H1 (cell line): ENCODE measurements around the gene UVRAG. TPM values are rescaled to one million over a fixed set of nuclear protein-coding genes. Genes with fewer than 3 reads are reported as not detected.

Experiments
- CTCF ChIA-PET: fragments of 300-600 bp; sonication (Branson Sonifier 250); formaldehyde crosslinking; loops from one replicate; lab custom pipeline; 2021; ENCODE audit not compliant: partially characterized antibody; lab: Charles Lee
- POLR2A ChIA-PET: fragments of 300-600 bp; sonication (Branson Sonifier 250); formaldehyde crosslinking; loops from one replicate; lab custom pipeline; 2021; ENCODE audit warnings: inconsistent platforms; ENCODE audit not compliant: partially characterized antibody; lab: Charles Lee
- DNase-seq, 2 experiments: peaks; one replicate each; pipeline versions ENCODE4 v3.0.0 to v3.0.0-alpha.2; 2010 to 2022; ENCODE audit warnings: low spot score in 2 of 2, low read depth in 1 of 2, mixed read lengths in 1 of 2
- FAIRE-seq: peaks from 2 replicates; lab custom pipeline; 2011; peaks lifted over from hg19 to GRCh38; lab: Jason Lieb, UNC
- H2AFZ ChIP-seq: 2 replicates; pipeline ENCODE4 v1.8.1; 2012; ENCODE audit warnings: low read length, inconsistent platforms
- H2AK5ac ChIP-seq: 2 replicates; pipeline ENCODE4 v1.6.1; 2013; ENCODE audit warnings: low read depth, low read length
- H2BK120ac ChIP-seq: replicated peaks from 2 replicates; pipeline ENCODE3; 2013; ENCODE audit warnings: low read depth, low read length, inconsistent platforms
- H2BK12ac ChIP-seq: 2 replicates; pipeline ENCODE4 v1.6.1; 2013; ENCODE audit warnings: low read depth, low read length
- H2BK15ac ChIP-seq: 2 replicates; pipeline ENCODE4 v1.6.1; 2013; ENCODE audit warnings: low read length
- H2BK20ac ChIP-seq: 2 replicates; pipeline ENCODE4 v1.6.1; 2013; ENCODE audit warnings: low read length
- H2BK5ac ChIP-seq: 2 replicates; pipeline ENCODE4 v1.6.1; 2013; ENCODE audit warnings: low read depth, low read length
- H3K14ac ChIP-seq: 2 replicates; pipeline ENCODE4 v1.6.1; 2013; ENCODE audit warnings: inconsistent platforms; ENCODE audit not compliant: insufficient read length
- H3K18ac ChIP-seq: 2 replicates; pipeline ENCODE4 v1.6.1; 2013; ENCODE audit warnings: low read length; ENCODE audit errors: extremely low read depth
- H3K23ac ChIP-seq: 2 replicates; pipeline ENCODE4 v1.6.1; 2013; ENCODE audit warnings: inconsistent platforms; ENCODE audit not compliant: insufficient read length
- H3K23me2 ChIP-seq: 2 replicates; pipeline ENCODE4 v1.6.1; 2013; ENCODE audit warnings: low read depth, low read length
- H3K27ac ChIP-seq: 2 replicates; pipeline ENCODE4 v1.6.1; 2011; ENCODE audit warnings: low read depth, low read length, inconsistent platforms
- H3K27me3 ChIP-seq, 4 experiments: replicated peaks in 1 of 4; 1 replicate in 1 of 4; 2 replicates in 3 of 4; pipeline versions ENCODE4 v1.6.1 to v1.8.1; 2011 to 2013; ENCODE audit warnings: low read length in 3 of 4, mild to moderate bottlenecking in 3 of 4, inconsistent platforms in 2 of 4, mixed read lengths in 2 of 4, moderate library complexity in 1 of 4; ENCODE audit not compliant: control insufficient read depth in 3 of 4, insufficient read depth in 3 of 4; ENCODE audit errors: extremely low read depth in 1 of 4
- H3K36me3 ChIP-seq, 4 experiments: 2 replicates each; pipeline versions ENCODE4 v1.6.1 to v1.8.1; 2011 to 2013; ENCODE audit warnings: mild to moderate bottlenecking in 4 of 4, low read length in 3 of 4, moderate library complexity in 2 of 4, control low read depth in 1 of 4, inconsistent platforms in 1 of 4; ENCODE audit not compliant: insufficient read depth in 4 of 4, control insufficient read depth in 2 of 4
- H3K4ac ChIP-seq: replicated peaks from 2 replicates; pipeline ENCODE3; 2013; ENCODE audit warnings: low read length, low read depth, mixed read lengths, inconsistent platforms; ENCODE audit not compliant: insufficient read length
- H3K4me1 ChIP-seq, 4 experiments: replicated peaks in 1 of 4; 1 replicate in 1 of 4; 2 replicates in 3 of 4; pipeline versions ENCODE4 v1.6.1 to v1.8.1; 2011 to 2013; ENCODE audit warnings: low read length in 3 of 4, inconsistent platforms in 2 of 4, mixed read lengths in 1 of 4; ENCODE audit not compliant: insufficient read depth in 4 of 4, control insufficient read depth in 3 of 4
- H3K4me2 ChIP-seq, 2 experiments: 2 replicates each; pipeline versions ENCODE4 v1.6.1 to v1.8.1; 2011 to 2013; ENCODE audit warnings: low read depth in 2 of 2, low read length in 2 of 2, control low read depth in 1 of 2, inconsistent platforms in 1 of 2, mild to moderate bottlenecking in 1 of 2; ENCODE audit not compliant: insufficient read depth in 1 of 2
- H3K4me3 ChIP-seq, 4 experiments: fragments of 200-600, 300-600 bp in 1 of 4; sonication (generic), shearing (Covaris generic), sonication (Bioruptor Twin) in 1 of 4; 2 replicates each; pipeline versions ENCODE4 v1.5.1 to v1.8.1; 2011 to 2016; ENCODE audit warnings: low read length in 4 of 4, low read depth in 3 of 4, control low read depth in 2 of 4, inconsistent platforms in 2 of 4, mild to moderate bottlenecking in 2 of 4, mixed read lengths in 1 of 4, moderate library complexity in 1 of 4; ENCODE audit not compliant: insufficient read depth in 2 of 4; ENCODE audit errors: extremely low read depth in 1 of 4
- H3K56ac ChIP-seq: replicated peaks from 2 replicates; pipeline ENCODE3; 2013; ENCODE audit warnings: low read depth, mild to moderate bottlenecking, mixed read lengths, low read length, inconsistent platforms; ENCODE audit not compliant: insufficient read length
- H3K79me1 ChIP-seq: 2 replicates; pipeline ENCODE4 v1.6.1; 2013; ENCODE audit warnings: low read depth, low read length, control low read depth
- H3K79me2 ChIP-seq, 2 experiments: 2 replicates each; pipeline versions ENCODE4 v1.6.1 to v1.8.1; 2012 to 2013; ENCODE audit warnings: low read length in 2 of 2, mild to moderate bottlenecking in 2 of 2, inconsistent platforms in 1 of 2; ENCODE audit not compliant: insufficient read depth in 2 of 2, control insufficient read depth in 1 of 2
- H3K9ac ChIP-seq, 4 experiments: replicated peaks in 1 of 4; 1 replicate in 1 of 4; 2 replicates in 3 of 4; pipeline versions ENCODE4 v1.6.1 to v1.8.1; 2011 to 2013; ENCODE audit warnings: low read depth in 3 of 4, low read length in 3 of 4, control low read depth in 2 of 4, mild to moderate bottlenecking in 2 of 4, moderate library complexity in 2 of 4, inconsistent platforms in 1 of 4; ENCODE audit errors: extremely low read depth in 1 of 4
- H3K9me3 ChIP-seq, 2 experiments: 2 replicates each; pipeline versions ENCODE4 v1.6.1 to v1.8.1; 2012 to 2013; ENCODE audit warnings: mild to moderate bottlenecking in 2 of 2, moderate library complexity in 2 of 2, control low read depth in 1 of 2, inconsistent platforms in 1 of 2, low read depth in 1 of 2, low read length in 1 of 2, mixed read lengths in 1 of 2; ENCODE audit not compliant: insufficient read depth in 2 of 2
- H4K20me1 ChIP-seq, 2 experiments: replicated peaks in 1 of 2; 2 replicates each; pipeline versions ENCODE3 to v1.8.1; 2011 to 2013; ENCODE audit warnings: inconsistent platforms in 2 of 2, low read length in 2 of 2, mild to moderate bottlenecking in 1 of 2; ENCODE audit not compliant: insufficient read depth in 2 of 2, control insufficient read depth in 1 of 2
- H4K5ac ChIP-seq: 2 replicates; pipeline ENCODE4 v1.6.1; 2013; ENCODE audit warnings: low read length, low read depth, mixed read lengths, inconsistent platforms; ENCODE audit not compliant: insufficient read length
- H4K8ac ChIP-seq: 2 replicates; pipeline ENCODE4 v1.8.0; 2013; ENCODE audit warnings: mild to moderate bottlenecking, moderate library complexity, low read length, inconsistent platforms; ENCODE audit not compliant: insufficient read depth; ENCODE audit errors: extremely low read depth
- H4K91ac ChIP-seq: replicated peaks from 2 replicates; pipeline ENCODE3; 2013; ENCODE audit warnings: low read length, mixed read lengths, inconsistent platforms; ENCODE audit not compliant: insufficient read length
- BCL11A ChIP-seq, 2 experiments: IDR thresholded peaks; one replicate each; pipeline ENCODE4 v1.6.1; 2011; ENCODE audit warnings: low read depth in 2 of 2, low read length in 2 of 2, mild to moderate bottlenecking in 2 of 2
- CBX8 ChIP-seq: fragments of 300-800, 300-1000 bp; sonication (generic); IDR thresholded peaks from 2 replicates; pipeline ENCODE4 v1.7.1; 2016; ENCODE audit warnings: low read depth, low read length, borderline replicate concordance
- CHD1 ChIP-seq: IDR thresholded peaks from 2 replicates; pipeline ENCODE4 v1.6.1; 2012; ENCODE audit warnings: low read depth, low read length, improper control_type of control experiment
- CTCF ChIP-seq, 3 experiments: IDR thresholded peaks; 1 replicate in 2 of 3; 2 replicates in 1 of 3; pipeline versions ENCODE4 v1.5.1 to v1.6.1; 2011; ENCODE audit warnings: low read length in 3 of 3, mild to moderate bottlenecking in 3 of 3, inconsistent platforms in 2 of 3, low read depth in 1 of 3, moderate library complexity in 1 of 3; ENCODE audit not compliant: insufficient read depth in 1 of 3; ENCODE audit errors: control extremely low read depth in 1 of 3
- EGR1 ChIP-seq: IDR thresholded peaks from 2 replicates; pipeline ENCODE4 v1.6.1; 2011; ENCODE audit warnings: low read depth, low read length, borderline replicate concordance
- KDM4A ChIP-seq: IDR thresholded peaks from one replicate; pipeline ENCODE4 v1.7.1; 2012; ENCODE audit warnings: low read depth, mild to moderate bottlenecking, moderate library complexity, low read length, inconsistent platforms; ENCODE audit not compliant: severe bottlenecking
- RNF2 ChIP-seq: fragments of 200-900, 300-1000 bp; sonication (generic); IDR thresholded peaks from 2 replicates; pipeline ENCODE4 v1.7.1; 2016; ENCODE audit warnings: borderline replicate concordance, low read depth, mild to moderate bottlenecking, antibody characterized with exemption, low read length; ENCODE audit not compliant: poor library complexity, severe bottlenecking; ENCODE audit errors: missing control alignments
- SAP30 ChIP-seq: fragments of 300-600 bp; sonication (generic); IDR thresholded peaks from 2 replicates; pipeline ENCODE4 v1.7.1; 2012; ENCODE audit warnings: low read length, moderate library complexity, mild to moderate bottlenecking, inconsistent platforms; ENCODE audit not compliant: insufficient read depth, insufficient replicate concordance
- TBP ChIP-seq: IDR thresholded peaks from 2 replicates; pipeline ENCODE4 v1.6.1; 2011; ENCODE audit warnings: low read depth, low read length, improper control_type of control experiment
- USF2 ChIP-seq: IDR thresholded peaks from 2 replicates; pipeline ENCODE4 v1.6.1; 2011; ENCODE audit warnings: low read length, improper control_type of control experiment
- WGBS, 2 experiments: shearing (Covaris generic) in 1 of 2; methylation state at CpG; one replicate each; pipeline versions ENCODE4 v1.1.6 to v1.1.7; 2013 to 2015; ENCODE audit warnings: low lambda C conversion rate in 2 of 2, mixed read lengths in 2 of 2, inconsistent platforms in 1 of 2, low coverage in 1 of 2, missing lambda C conversion rate in 1 of 2; ENCODE audit not compliant: insufficient replicate concordance in 2 of 2, insufficient coverage in 1 of 2, insufficient read length in 1 of 2; ENCODE audit errors: extremely low coverage in 1 of 2, missing lambda C conversion rate in 1 of 2; 5-methylcytosine and 5-hydroxymethylcytosine counted together
- polyA plus RNA-seq, 7 experiments: library from polyadenylated mRNA; depleted of rRNA in 3 of 7; stranded (reverse) in 5 of 7; unstranded in 2 of 7; fragments of >200 nt in 5 of 7; fragments of 200-250 nt in 2 of 7; gene quantifications; 1 replicate in 5 of 7; 2 replicates in 1 of 7; 4 replicates in 1 of 7; pipeline versions ENCODE4 v1.2.1 to v1.2.3, GENCODE V29; 2011 to 2013; ENCODE audit warnings: missing spikeins in 2 of 7, mixed read lengths in 2 of 7
- total RNA-seq: library from RNA; stranded (reverse); fragmentation: NEBNext Ultra II Directional; extraction: Animal tissue kit (Norgen Biotek cat#: 25700); gene quantifications from 2 replicates; pipeline ENCODE4 v1.2.1, GENCODE V29; 2021

The UVRAG gene
- total and polyA plus RNA-seq, 2 of the 8 experiments (the other 6 are each of a cell fraction or from before 2014, with no cell fraction given), result 5.5 to 14.7 TPM

- H3K14ac ChIP-seq, result no peak overlapping the region
- no peaks in the 10 kb centered on the region for H3K9me3 ChIP-seq
- H4K5ac ChIP-seq, result no peak overlapping the region
- no peaks in the 10 kb centered on the region for H4K20me1 ChIP-seq
- DNase-seq (no peak), FAIRE-seq (no peak)
- no peak overlapping the region for H3K56ac ChIP-seq
- no peaks in the 10 kb centered on the region; the same call in 1 of the 2 replicates for H3K79me1 ChIP-seq
- no peak overlapping the region for H4K8ac ChIP-seq
- WGBS, 2 experiments, result 100% methylated on average over 1 of the region's 1 CpG; no CpG with 5 or more reads in 1 of the 2 experiments
- no peak overlapping the region for H2BK120ac ChIP-seq
- peaks cover 0 to 8% (median 3%) of the 10 kb centered on the region in 4 experiments; a peak in 6 of 7 replicates for H3K4me1 ChIP-seq
- no peak overlapping the region for H3K18ac ChIP-seq
- H3K4me3 ChIP-seq, result no peak overlapping the region
- no peak overlapping the region for H4K91ac ChIP-seq
- H3K23ac ChIP-seq, result no peak overlapping the region
- H2AFZ ChIP-seq, result no peak overlapping the region
- H2AK5ac ChIP-seq, result no peak overlapping the region
- H2BK20ac ChIP-seq, result no peak overlapping the region
- H3K36me3 ChIP-seq, result no peaks in the 10 kb centered on the region
- CTCF ChIA-PET, result no interaction called here
- H3K4me2 ChIP-seq, result no peak overlapping the region
- POLR2A ChIA-PET, result no interaction called here
- H3K23me2 ChIP-seq, result peaks cover 12% of the 10 kb centered on the region; the same call in 1 of the 2 replicates
- no peak overlapping the region for H2BK12ac ChIP-seq
- H2BK5ac ChIP-seq, result no peak overlapping the region
- peaks cover 0 to 50% of the 10 kb centered on the region in 2 experiments; a peak in 3 of 4 replicates for H3K79me2 ChIP-seq
- no peak overlapping the region for H2BK15ac ChIP-seq
- no peak overlapping the region for H3K4ac ChIP-seq
- H3K27ac ChIP-seq, result no peak overlapping the region
- no peak overlapping the region for H3K9ac ChIP-seq
- no peaks in the 10 kb centered on the region for H3K27me3 ChIP-seq
- TF ChIP-seq KDM4A, result no peak
- TF ChIP-seq EGR1, result no peak
- TF ChIP-seq SAP30, result no peak
- TF ChIP-seq TBP, result no peak
- TF ChIP-seq CTCF (IDR thresholded peaks at IDR 0.05; ENCODE audit: control extremely low read depth in 1 of 3, insufficient read depth in 1 of 3, low read depth in 1 of 3, low read length in 3 of 3), result no peak
- TF ChIP-seq RNF2, result no peak
- no peak for TF ChIP-seq CHD1
- no peak for TF ChIP-seq BCL11A (IDR thresholded peaks at IDR 0.05; ENCODE audit: low read depth in 2 of 2, low read length in 2 of 2)
- TF ChIP-seq USF2, result no peak
- TF ChIP-seq CBX8, result no peak
These were observed 5.6 kb downstream of the UVRAG start for GRCh38 chr11:75820645-75821044.
